ENCODE results near the gene PACSIN3. TPM values are rescaled to one million over a fixed set of nuclear protein-coding genes. Genes with fewer than 3 reads are reported as not detected.
"Not testable (repeated sequence)": the region's sequence is repeated elsewhere in the genome, so short reads cannot be mapped to it uniquely, and the experiment has no call there.

The PACSIN3 gene
- total RNA-seq, 1 donor from 2014 or later = 93.3 TPM

- peak overlapping the region; percentile 91 for H3K4me3 Mint-ChIP-seq (ENCODE audit: unreplicated experiment)
- no peaks in the 10 kb centered on the region for H3K9me3 Mint-ChIP-seq (ENCODE audit: unreplicated experiment)
Observed at GRCh38 chr11:47215366-47215910, 29.2 kb upstream of the PACSIN3 start.

GRCh38 chr11:47213950-47214565 lies 27.8 kb upstream of the PACSIN3 start:
- TF ChIP-seq CTCF (IDR thresholded peaks at IDR 0.05) = no peak
- no peak for DNase-seq (ENCODE audit: extremely low spot score, unreplicated experiment)
- Mint-ChIP-seq H3K4me3 (ENCODE audit: unreplicated experiment) (peak overlapping the region; percentile 72), H3K4me1 (ENCODE audit: unreplicated experiment) (peaks cover 41% of the 10 kb centered on the region), H3K9me3 (ENCODE audit: unreplicated experiment) (no peaks in the 10 kb centered on the region), H3K36me3 (ENCODE audit: unreplicated experiment) (peaks cover 8% of the 10 kb centered on the region), H3K27ac (ENCODE audit: unreplicated experiment) (peak overlapping the region; percentile 95), H3K27me3 (ENCODE audit: unreplicated experiment) (no peaks in the 10 kb centered on the region)

More at GRCh38 chr11:47215366-47215910, 29.2 kb upstream of the PACSIN3 start:
- DNase-seq (ENCODE audit: extremely low spot score, unreplicated experiment) = no peak
- peaks cover 8% of the 10 kb centered on the region for H3K36me3 Mint-ChIP-seq (ENCODE audit: unreplicated experiment)
- peak overlapping the region; percentile 95 for H3K27ac Mint-ChIP-seq (ENCODE audit: unreplicated experiment)
- peaks cover 50% of the 10 kb centered on the region for H3K4me1 Mint-ChIP-seq (ENCODE audit: unreplicated experiment)
- no peaks in the 10 kb centered on the region for H3K27me3 Mint-ChIP-seq (ENCODE audit: unreplicated experiment)
- TF ChIP-seq CTCF (IDR thresholded peaks at IDR 0.05) = no peak

GRCh38 chr11:47212938-47213337 lies 26.7 kb upstream of the PACSIN3 start:
- Mint-ChIP-seq H3K27me3 (ENCODE audit: unreplicated experiment) (no peaks in the 10 kb centered on the region), H3K9me3 (ENCODE audit: unreplicated experiment) (no peaks in the 10 kb centered on the region), H3K36me3 (ENCODE audit: unreplicated experiment) (peaks cover 2% of the 10 kb centered on the region), H3K4me3 (ENCODE audit: unreplicated experiment) (no peak overlapping the region), H3K27ac (ENCODE audit: unreplicated experiment) (no peak overlapping the region), H3K4me1 (ENCODE audit: unreplicated experiment) (peaks cover 33% of the 10 kb centered on the region)
- TF ChIP-seq CTCF (IDR thresholded peaks at IDR 0.05) = no peak
- no peak for DNase-seq (ENCODE audit: extremely low spot score, unreplicated experiment)

GRCh38 chr11:47208628-47209027 lies 22.4 kb upstream of the PACSIN3 start:
- no peaks in the 10 kb centered on the region for H3K36me3 Mint-ChIP-seq (ENCODE audit: unreplicated experiment)
- H3K27ac Mint-ChIP-seq (ENCODE audit: unreplicated experiment) = no peak overlapping the region
- H3K4me1 Mint-ChIP-seq (ENCODE audit: unreplicated experiment) = peaks cover 14% of the 10 kb centered on the region
- DNase-seq (ENCODE audit: extremely low spot score, unreplicated experiment) = no peak
- no peak overlapping the region for H3K4me3 Mint-ChIP-seq (ENCODE audit: unreplicated experiment)
- no peak for TF ChIP-seq CTCF (IDR thresholded peaks at IDR 0.05)
- no peaks in the 10 kb centered on the region for H3K27me3 Mint-ChIP-seq (ENCODE audit: unreplicated experiment)
- no peaks in the 10 kb centered on the region for H3K9me3 Mint-ChIP-seq (ENCODE audit: unreplicated experiment)

- H3K4me1 Mint-ChIP-seq (ENCODE audit: unreplicated experiment) = peaks cover 14% of the 10 kb centered on the region
- not testable (repeated sequence) for H3K9me3 Mint-ChIP-seq (ENCODE audit: unreplicated experiment); H3K27me3 Mint-ChIP-seq (ENCODE audit: unreplicated experiment); H3K27ac Mint-ChIP-seq (ENCODE audit: unreplicated experiment); H3K4me3 Mint-ChIP-seq (ENCODE audit: unreplicated experiment); DNase-seq (ENCODE audit: extremely low spot score, unreplicated experiment); H3K36me3 Mint-ChIP-seq (ENCODE audit: unreplicated experiment)
Observed at GRCh38 chr11:47208008-47208552, 21.8 kb upstream of the PACSIN3 start.

Measured in osteocyte (in vitro differentiated cells).